ENCODE data around the gene ITPR2.

GRCh38 chr12:26611598-26611997 is 221.4 kb downstream of the ITPR2 start:
- TF ChIP-seq CTCF (IDR thresholded peaks at IDR 0.05; ENCODE audit: low read length) = no peak
- TF ChIP-seq EZH2 (optimal IDR thresholded peaks at IDR 0.05; ENCODE audit: low read depth, low read length) = no peak

Measured in MM.1S (cell line).